CD4-positive, alpha-beta T cell treated with Interleukin-17A for 1 hour (primary cell): ENCODE data around the gene KCNQ4.

Source experiments
- DNase-seq: peaks from one replicate; pipeline ENCODE4 v3.0.0-alpha.2; 2020

Gene KCNQ4

DNA sequence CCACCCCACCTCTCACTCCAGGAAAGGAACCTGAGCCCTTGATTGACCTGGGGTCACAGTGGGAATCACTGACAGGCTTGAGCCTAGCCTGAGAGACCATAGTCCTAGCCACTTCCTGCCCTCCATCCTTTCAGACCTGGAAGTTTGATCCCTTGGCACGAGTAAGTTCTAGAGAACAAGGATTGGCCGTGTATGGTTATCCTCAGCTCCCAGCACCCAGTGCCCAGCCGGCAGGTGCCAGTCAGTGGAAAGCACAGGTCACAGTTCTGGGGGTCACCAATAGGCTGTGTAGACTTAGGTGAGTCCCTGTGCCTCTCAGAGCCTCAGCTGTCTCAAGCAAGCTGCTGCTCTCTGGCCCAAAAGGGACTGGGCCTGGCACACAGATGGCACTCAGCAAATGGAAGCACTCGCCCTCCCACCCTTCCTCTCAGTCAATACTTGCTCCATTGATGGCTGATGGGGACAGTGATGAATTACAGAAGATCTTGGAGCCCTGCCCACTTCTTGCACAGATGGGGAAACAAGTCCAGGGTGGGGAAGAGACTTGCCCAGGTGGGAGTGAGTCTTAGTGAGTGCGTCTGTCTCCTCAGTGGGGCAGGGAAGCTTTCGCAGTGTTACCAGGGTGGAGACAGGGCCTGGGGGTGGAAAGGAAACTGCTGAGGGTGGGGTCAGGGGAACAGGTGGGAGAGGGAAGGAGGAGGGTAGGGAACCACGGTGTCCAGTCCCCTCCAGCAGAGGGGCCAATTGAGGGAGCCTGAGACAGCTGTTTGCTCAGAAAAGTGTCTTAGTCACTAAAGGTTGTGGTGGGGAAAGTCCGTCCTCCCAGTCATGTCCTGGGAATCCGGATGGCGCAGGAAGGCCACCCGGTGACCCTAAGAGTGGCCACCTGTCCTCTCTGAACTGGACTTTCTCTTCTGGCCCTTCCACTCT, 2.6 kb upstream of the KCNQ4 start:
- DNase-seq = no peak

- no peak for DNase-seq
These were observed 2.0 kb upstream of the KCNQ4 start for GRCh38 chr1:40781608-40781971.

DNA sequence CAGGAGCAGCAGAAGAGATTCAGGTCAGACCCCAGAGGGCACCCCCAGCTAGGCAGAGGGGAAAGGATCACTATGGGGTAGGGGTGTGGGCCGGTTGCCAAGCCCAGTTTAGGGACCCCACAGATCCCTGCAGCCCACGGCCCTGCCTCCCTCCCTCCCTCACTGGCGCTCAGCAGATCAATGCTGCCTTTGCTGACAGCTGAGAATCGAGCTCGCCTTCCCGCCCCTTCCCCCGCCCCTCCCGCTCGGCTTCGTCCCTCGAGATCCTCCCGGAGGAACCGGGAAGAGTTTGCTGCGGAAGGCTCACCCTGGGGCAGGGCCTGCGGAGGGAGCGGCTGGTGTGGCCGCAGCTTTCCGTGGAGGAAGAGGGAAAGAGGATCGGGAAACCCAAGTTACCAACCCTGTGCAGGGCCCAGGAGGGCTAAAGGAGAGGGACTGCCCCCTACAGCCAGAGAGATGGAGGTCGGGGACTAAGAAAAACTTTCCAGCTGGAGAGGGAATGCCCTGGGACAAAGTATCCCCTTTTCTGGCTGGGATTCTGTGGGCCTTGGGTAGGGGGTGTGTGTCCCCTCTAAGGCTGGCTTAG, 1.1 kb upstream of the KCNQ4 start:
- no peak for DNase-seq

GRCh38 chr1:40784141-40784770, 669 bp downstream of the KCNQ4 start:
- no peak for DNase-seq

DNA sequence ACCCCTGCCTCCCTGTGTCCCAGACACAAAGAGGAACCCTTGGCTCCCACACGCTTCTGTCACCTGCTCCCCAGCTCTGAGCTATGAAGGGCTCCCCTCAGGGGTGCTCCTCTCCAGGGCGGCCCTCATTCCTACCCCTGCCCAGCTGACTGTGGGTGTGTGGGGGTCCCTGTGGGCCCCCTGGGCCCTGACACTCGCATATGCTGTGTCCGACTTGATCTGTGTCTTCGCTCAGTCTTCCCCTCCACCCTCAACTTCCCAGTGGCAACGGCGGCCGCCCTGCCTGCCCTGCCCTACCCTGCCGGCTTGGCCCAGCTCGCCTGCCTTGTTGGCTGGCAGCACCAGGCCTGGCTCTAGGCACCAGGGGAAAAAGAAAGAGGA, 1.2 kb downstream of the KCNQ4 start:
- no peak for DNase-seq

- no peak for DNase-seq
These were observed 1.9 kb downstream of the KCNQ4 start for GRCh38 chr1:40785446-40785845.

- no peak for DNase-seq
These were observed 2.8 kb downstream of the KCNQ4 start for GRCh38 chr1:40786171-40786994.

DNA sequence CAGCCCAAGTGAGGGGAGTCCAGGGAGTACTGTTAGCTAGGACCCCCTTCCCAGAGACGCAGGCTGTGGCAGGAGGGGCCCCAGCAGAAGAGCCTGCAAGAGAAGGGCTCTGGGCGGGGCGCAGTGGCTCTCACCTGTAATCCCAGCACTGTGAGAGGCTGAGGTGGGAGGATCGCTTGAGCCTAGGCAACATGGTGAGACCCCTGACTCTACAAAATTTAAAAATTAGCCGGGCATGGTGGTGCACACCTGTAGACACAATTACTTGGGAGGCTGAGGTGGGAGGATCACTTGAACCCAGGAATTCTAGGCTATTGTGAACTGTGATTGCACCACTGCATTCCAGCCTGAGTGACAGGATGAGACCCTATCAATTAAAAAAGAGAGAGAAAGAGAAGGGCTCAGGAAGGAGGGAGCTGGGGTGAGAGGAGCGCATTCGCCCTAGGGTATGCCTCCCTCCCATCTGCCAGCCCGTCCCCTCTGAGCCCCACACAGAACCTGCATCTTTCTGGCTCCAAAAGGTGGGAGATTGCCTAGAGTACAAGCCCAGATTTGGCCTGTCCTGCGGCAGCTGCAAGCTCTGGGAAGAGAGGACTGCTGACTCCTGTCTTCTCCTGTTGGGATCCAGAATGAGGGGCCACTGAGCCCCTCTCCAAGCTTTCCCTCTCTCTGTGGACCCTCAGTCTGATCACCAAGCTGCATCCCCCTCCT, 3.6 kb downstream of the KCNQ4 start:
- no peak for DNase-seq

GRCh38 chr1:40787737-40788560, 4.4 kb downstream of the KCNQ4 start:
- no peak for DNase-seq

DNA sequence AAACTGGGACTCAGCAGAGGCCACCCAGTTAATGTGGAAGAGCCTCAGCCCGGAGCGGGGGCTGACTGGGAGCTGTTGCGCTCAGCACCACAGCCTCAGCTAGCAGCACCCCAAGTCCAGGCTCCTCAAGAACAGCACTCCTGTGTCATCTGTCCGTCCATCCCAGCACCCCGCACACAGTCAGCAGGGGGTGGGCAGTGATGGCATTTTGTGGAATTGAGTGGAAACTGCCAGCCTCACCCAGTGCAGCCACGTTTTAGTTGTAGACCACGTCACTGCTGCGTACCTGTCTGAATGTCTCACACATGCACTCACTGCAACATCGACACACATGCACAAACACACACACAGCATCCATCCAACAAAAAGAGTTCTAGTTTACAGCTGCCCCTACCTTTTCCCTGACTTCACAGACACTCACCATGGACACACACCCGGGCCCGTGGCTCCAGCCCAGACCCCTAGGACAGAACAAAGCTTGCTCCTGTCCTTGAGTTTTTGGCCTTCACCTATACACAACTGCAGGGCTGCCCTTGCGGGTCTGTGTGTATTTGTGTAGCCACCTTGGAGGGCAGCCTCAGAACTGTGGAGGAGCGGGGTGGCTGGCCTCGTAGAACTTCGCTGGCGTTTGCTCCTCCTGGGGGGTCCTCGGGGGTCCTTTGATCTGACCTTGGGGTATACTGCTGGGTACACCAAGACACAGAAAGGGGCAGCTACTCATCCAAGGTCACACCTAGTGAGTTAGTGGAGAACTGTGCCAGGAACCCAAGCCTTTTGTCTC, 5.2 kb downstream of the KCNQ4 start:
- no peak for DNase-seq

DNA sequence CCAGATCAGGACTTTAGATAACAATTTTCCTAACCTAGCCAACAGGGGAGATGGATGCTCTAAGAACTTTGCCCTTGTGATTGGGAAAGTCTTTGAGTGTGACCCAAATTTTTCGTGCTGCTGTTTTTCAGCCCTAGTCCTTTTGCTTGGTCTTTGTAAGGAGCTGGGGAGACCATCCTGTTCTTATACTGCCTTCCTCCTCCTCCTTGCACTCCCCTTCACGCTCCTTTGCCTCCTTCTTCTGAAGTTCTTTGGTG, 5.7 kb downstream of the KCNQ4 start:
- no peak for DNase-seq

- DNase-seq = no peak
These were observed 6.3 kb downstream of the KCNQ4 start for GRCh38 chr1:40789661-40790430.

GRCh38 chr1:40792036-40792435, 8.4 kb downstream of the KCNQ4 start:
- DNase-seq = no peak

DNA sequence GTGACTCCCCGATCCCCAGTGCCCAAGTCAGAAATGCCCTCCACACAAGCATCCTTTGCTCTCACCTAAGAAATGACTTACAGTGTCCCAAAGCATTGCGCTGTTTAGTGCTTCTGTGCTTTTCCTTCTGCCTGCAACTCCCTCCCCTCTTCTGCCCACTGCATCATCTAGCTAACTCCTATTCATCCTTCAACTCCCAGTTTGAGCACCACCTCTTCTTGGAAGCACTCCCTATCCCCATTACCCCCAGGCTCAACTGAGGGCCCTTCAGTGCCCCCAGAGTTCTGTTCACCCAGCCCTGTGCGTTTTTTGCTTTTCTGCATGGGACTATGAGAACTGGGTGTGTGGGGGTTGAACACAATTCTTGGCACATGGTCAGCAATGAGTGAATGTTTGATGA, 10.0 kb downstream of the KCNQ4 start:
- no peak for DNase-seq

GRCh38 chr1:40794048-40794447, 10.5 kb downstream of the KCNQ4 start:
- DNase-seq = no peak

DNA sequence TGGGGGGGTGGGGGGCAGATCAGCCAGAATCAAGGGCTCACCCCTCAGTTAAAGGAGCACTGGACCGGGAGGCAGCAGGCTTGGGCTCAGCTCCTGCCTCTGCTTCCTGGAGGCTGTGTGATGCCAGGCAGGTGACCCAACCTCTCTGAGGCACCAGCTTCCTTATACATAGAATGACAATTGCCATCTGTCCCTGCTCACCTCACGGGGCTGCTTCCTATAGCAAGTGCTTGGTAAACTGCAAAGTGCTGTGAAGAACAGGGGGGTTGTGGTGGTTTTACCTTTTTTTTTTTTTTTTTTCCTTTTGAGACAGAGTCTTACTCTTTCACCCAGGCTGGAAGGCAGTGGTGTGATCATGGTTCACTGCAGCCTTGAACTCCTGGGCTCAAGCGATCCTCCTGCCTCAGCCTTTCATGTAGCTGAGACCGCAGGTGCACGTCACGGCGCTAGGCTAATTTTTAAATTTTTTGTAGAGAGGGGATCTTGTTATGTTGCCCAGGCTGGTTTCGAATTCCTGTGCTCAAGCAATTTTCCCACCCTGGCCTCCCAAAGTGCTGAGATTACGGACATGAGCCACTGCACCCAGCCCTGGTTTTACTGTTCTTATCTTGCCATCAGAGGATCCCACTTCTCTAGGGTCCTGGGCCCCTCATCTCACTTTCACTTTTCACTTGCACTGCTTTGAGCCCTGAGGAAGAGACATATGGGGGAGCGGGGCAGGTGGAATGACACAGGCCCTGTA, 11.6 kb downstream of the KCNQ4 start:
- no peak for DNase-seq

GRCh38 chr1:40795811-40796586, 12.4 kb downstream of the KCNQ4 start:
- no peak for DNase-seq

GRCh38 chr1:40796939-40797667, 13.5 kb downstream of the KCNQ4 start:
- no peak for DNase-seq
